Epithelial cell of esophagus (primary cell): ENCODE results near the gene RNU2-63P.

ENCODE experiments used
- DNase-seq: peaks from one replicate; pipeline ENCODE4 v3.0.0; 2010; ENCODE audit warnings: low read depth
- H3K4me3 ChIP-seq: 2 replicates; pipeline ENCODE4 v1.5.1; 2011; ENCODE audit warnings: mild to moderate bottlenecking, low read length, control low read depth
- CTCF ChIP-seq: IDR thresholded peaks from 2 replicates; pipeline ENCODE4 v1.5.1; 2011; ENCODE audit warnings: low read depth, mild to moderate bottlenecking, low read length, control low read depth, inconsistent platforms; ENCODE audit not compliant: insufficient read depth; ENCODE audit errors: missing control alignments

The RNU2-63P gene

GRCh38 chr2:88016960-88017779 is 823 bp upstream of the RNU2-63P start:
- TF ChIP-seq CTCF: no peak
- H3K4me3 ChIP-seq: peak overlapping the region; percentile 86
- peak; percentile 74 for DNase-seq

- no peak for DNase-seq
- TF ChIP-seq CTCF: no peak
- no peak overlapping the region for H3K4me3 ChIP-seq
Measured at GRCh38 chr2:88011011-88011410, 5.3 kb downstream of the RNU2-63P start.

GRCh38 chr2:88010136-88010535 is 6.2 kb downstream of the RNU2-63P start:
- no peak overlapping the region for H3K4me3 ChIP-seq
- no peak for DNase-seq
- TF ChIP-seq CTCF: no peak

- DNase-seq: no peak
- H3K4me3 ChIP-seq: no peak overlapping the region
- no peak for TF ChIP-seq CTCF
Measured at GRCh38 chr2:88006912-88007439, 9.4 kb downstream of the RNU2-63P start.

- H3K4me3 ChIP-seq: no peak overlapping the region
- no peak for DNase-seq
- no peak for TF ChIP-seq CTCF
Measured at GRCh38 chr2:88005776-88006175, 10.6 kb downstream of the RNU2-63P start.

- no peak overlapping the region for H3K4me3 ChIP-seq
- no peak for DNase-seq
- no peak for TF ChIP-seq CTCF
Measured at GRCh38 chr2:88003074-88003755, 13.1 kb downstream of the RNU2-63P start.
